Endothelial cell of umbilical vein (primary cell): ENCODE data around the gene ADAMTS12. TPM values are rescaled to one million over a fixed set of nuclear protein-coding genes. Genes with fewer than 3 reads are reported as not detected.
"Not testable (repeated sequence)": the region's sequence is repeated elsewhere in the genome, so short reads cannot be mapped to it uniquely, and the experiment has no call there.

Experiments used
- BruUV-seq: library from RNA; stranded (reverse); fragments of 400-500 nt; replicated peaks from 2 replicates; lab custom pipeline; 2021; lab: Mats Ljungman, UMichigan
- CTCF ChIA-PET: fragments of 300-600, 350-600 bp; sonication (Branson Sonifier 250); formaldehyde crosslinking; loops from one replicate; lab custom pipeline; 2021; ENCODE audit warnings: antibody characterized with exemption, inconsistent platforms; lab: Charles Lee
- POLR2A ChIA-PET: fragments of 300-600, 350-600 bp; sonication (Branson Sonifier 250); formaldehyde crosslinking; loops from one replicate; lab custom pipeline; 2021; ENCODE audit warnings: antibody characterized with exemption, inconsistent platforms; lab: Charles Lee
- DNase-seq: peaks from one replicate; pipeline ENCODE4 v3.0.0-alpha.2; 2011; ENCODE audit warnings: low read depth, low spot score
- FAIRE-seq: peaks from 2 replicates; lab custom pipeline; 2011; peaks lifted over from hg19 to GRCh38; lab: Jason Lieb, UNC
- H2AFZ ChIP-seq: 2 replicates; pipeline ENCODE4 v1.6.0; 2012; ENCODE audit warnings: low read depth, low read length, control low read depth, inconsistent platforms
- H3K27ac ChIP-seq: 2 replicates; pipeline ENCODE4 v1.5.1; 2011; ENCODE audit warnings: low read depth, mild to moderate bottlenecking, control low read depth, low read length, moderate library complexity; ENCODE audit not compliant: insufficient read depth
- H3K27me3 ChIP-seq, 2 experiments: 2 replicates each; pipeline versions ENCODE4 v1.6.0 to v1.6.1; 2011; ENCODE audit warnings: low read length in 2 of 2, mixed read lengths in 1 of 2; ENCODE audit not compliant: control insufficient read depth in 2 of 2, insufficient read depth in 2 of 2
- H3K36me3 ChIP-seq, 2 experiments: 2 replicates in 1 of 2; 3 replicates in 1 of 2; pipeline ENCODE4 v1.5.1; 2011; ENCODE audit warnings: low read length in 2 of 2, mild to moderate bottlenecking in 1 of 2, moderate library complexity in 1 of 2; ENCODE audit not compliant: control insufficient read depth in 2 of 2, insufficient read depth in 2 of 2; ENCODE audit errors: extremely low read depth in 1 of 2
- H3K4me1 ChIP-seq: 3 replicates; pipeline ENCODE4 v1.5.1; 2011; ENCODE audit warnings: mild to moderate bottlenecking, low read length; ENCODE audit not compliant: control insufficient read depth, insufficient read depth; ENCODE audit errors: extremely low read depth
- H3K4me2 ChIP-seq: 2 replicates; pipeline ENCODE4 v1.6.1; 2011; ENCODE audit warnings: low read length, control low read depth, mixed read lengths; ENCODE audit not compliant: insufficient read depth
- H3K4me3 ChIP-seq, 3 experiments: fragments of 200-600 bp in 1 of 3; sonication (generic), shearing (Covaris generic) in 1 of 3; replicated peaks in 1 of 3; 2 replicates each; pipeline ENCODE4 v1.5.1; 2011 to 2016; ENCODE audit warnings: control low read depth in 3 of 3, low read length in 3 of 3, mild to moderate bottlenecking in 2 of 3, inconsistent platforms in 1 of 3, low read depth in 1 of 3, moderate library complexity in 1 of 3; ENCODE audit not compliant: insufficient read depth in 1 of 3
- H3K79me2 ChIP-seq: 2 replicates; pipeline ENCODE4 v1.6.0; 2012; ENCODE audit warnings: low read length, inconsistent platforms; ENCODE audit not compliant: control insufficient read depth, insufficient read depth
- H3K9ac ChIP-seq: replicated peaks from 2 replicates; pipeline ENCODE3; 2011; ENCODE audit warnings: low read length, control low read depth; ENCODE audit not compliant: insufficient read depth; ENCODE audit errors: extremely low read depth
- H3K9me1 ChIP-seq: replicated peaks from 3 replicates; pipeline ENCODE4 v1.6.0; 2011; ENCODE audit warnings: mild to moderate bottlenecking, low read length; ENCODE audit not compliant: control insufficient read depth, insufficient read depth; ENCODE audit errors: extremely low read depth
- H3K9me3 ChIP-seq: replicated peaks from 2 replicates; pipeline ENCODE4 v1.5.1; 2012; ENCODE audit warnings: low read length, inconsistent platforms; ENCODE audit not compliant: control insufficient read depth, insufficient read depth
- H4K20me1 ChIP-seq: replicated peaks from 2 replicates; pipeline ENCODE3; 2011; ENCODE audit warnings: mild to moderate bottlenecking, low read length; ENCODE audit not compliant: control insufficient read depth, insufficient read depth; ENCODE audit errors: extremely low read depth
- EZH2 ChIP-seq: IDR thresholded peaks from 2 replicates; pipeline ENCODE4 v1.6.1; 2012; ENCODE audit warnings: borderline replicate concordance, low read depth, mild to moderate bottlenecking, moderate library complexity, low read length, inconsistent platforms; ENCODE audit not compliant: severe bottlenecking
- MYC ChIP-seq: IDR thresholded peaks from one replicate; pipeline ENCODE4 v1.6.1; 2011; ENCODE audit warnings: mild to moderate bottlenecking, low read depth, low read length
- POLR2AphosphoS5 ChIP-seq: IDR thresholded peaks from 2 replicates; pipeline ENCODE4 v1.6.1; 2012; ENCODE audit warnings: low read depth, mild to moderate bottlenecking, control low read depth, low read length, moderate library complexity; ENCODE audit not compliant: insufficient read depth
- dilution Hi-C: fragments of 300-500 bp; cut with MboI; formaldehyde crosslinking; loops from one replicate; pipeline ENCODE4 v1.15.0; 2019; ENCODE audit warnings: low sequenced_read_pairs; ENCODE audit not compliant: extremely low pct_ligation_motif_present
- intact Hi-C: fragments of 100-400 bp; cut with micrococcal nuclease; formaldehyde crosslinking; loops from one replicate; pipeline ENCODE4 v1.10.0; 2022
- polyA plus RNA-seq, 4 experiments: library from polyadenylated mRNA; depleted of rRNA in 3 of 4; stranded (reverse) in 3 of 4; unstranded in 1 of 4; fragments of >200 nt; gene quantifications; 2 replicates each; pipeline versions ENCODE4 v1.2.1 to v1.2.3, GENCODE V29; 2011 to 2012; ENCODE audit warnings: missing spikeins in 1 of 4
- total RNA-seq: library from RNA; stranded (reverse); gene quantifications from 2 replicates; pipeline ENCODE4 v1.2.3, GENCODE V29; 2021
- TF ChIP-seq, protein P1 (sequence below), 2 donors: IDR thresholded peaks; 1 replicate in 1 of 2; 2 replicates in 1 of 2; pipeline ENCODE4 v1.5.1; 2011; ENCODE audit warnings: low read length in 2 of 2, mild to moderate bottlenecking in 2 of 2, moderate library complexity in 2 of 2, control low read depth in 1 of 2, inconsistent platforms in 1 of 2, low read depth in 1 of 2; ENCODE audit not compliant: insufficient read depth in 1 of 2; ENCODE audit errors: extremely low read depth in 1 of 2

ADAMTS12 gene
- total and polyA plus RNA-seq, 2 donors (not counting 3 experiments of a cell fraction or from before 2014, with no cell fraction given), result 0.88 TPM; not detected in 1

GRCh38 chr5:33867241-33867640 is 24.5 kb downstream of the ADAMTS12 start:
- no peak overlapping the region for H3K27ac ChIP-seq
- no peaks in the 10 kb centered on the region for H3K27me3 ChIP-seq
- H3K4me2 ChIP-seq, result no peak overlapping the region
- H3K9me3 ChIP-seq, result no peaks in the 10 kb centered on the region
- H2AFZ ChIP-seq, result no peak overlapping the region
- no peak for FAIRE-seq
- CTCF ChIA-PET, result no interaction called here
- TF ChIP-seq MYC (no peak), POLR2AphosphoS5 (no peak), EZH2 (no peak)
- TF ChIP-seq, protein P1, sequence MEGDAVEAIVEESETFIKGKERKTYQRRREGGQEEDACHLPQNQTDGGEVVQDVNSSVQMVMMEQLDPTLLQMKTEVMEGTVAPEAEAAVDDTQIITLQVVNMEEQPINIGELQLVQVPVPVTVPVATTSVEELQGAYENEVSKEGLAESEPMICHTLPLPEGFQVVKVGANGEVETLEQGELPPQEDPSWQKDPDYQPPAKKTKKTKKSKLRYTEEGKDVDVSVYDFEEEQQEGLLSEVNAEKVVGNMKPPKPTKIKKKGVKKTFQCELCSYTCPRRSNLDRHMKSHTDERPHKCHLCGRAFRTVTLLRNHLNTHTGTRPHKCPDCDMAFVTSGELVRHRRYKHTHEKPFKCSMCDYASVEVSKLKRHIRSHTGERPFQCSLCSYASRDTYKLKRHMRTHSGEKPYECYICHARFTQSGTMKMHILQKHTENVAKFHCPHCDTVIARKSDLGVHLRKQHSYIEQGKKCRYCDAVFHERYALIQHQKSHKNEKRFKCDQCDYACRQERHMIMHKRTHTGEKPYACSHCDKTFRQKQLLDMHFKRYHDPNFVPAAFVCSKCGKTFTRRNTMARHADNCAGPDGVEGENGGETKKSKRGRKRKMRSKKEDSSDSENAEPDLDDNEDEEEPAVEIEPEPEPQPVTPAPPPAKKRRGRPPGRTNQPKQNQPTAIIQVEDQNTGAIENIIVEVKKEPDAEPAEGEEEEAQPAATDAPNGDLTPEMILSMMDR (IDR thresholded peaks at IDR 0.05; ENCODE audit: extremely low read depth in 1 of 2, insufficient read depth in 1 of 2, low read depth in 1 of 2, low read length in 2 of 2), result no peak
- POLR2A ChIA-PET, result no interaction called here
- H3K4me3 ChIP-seq, result no peak overlapping the region
- H3K9ac ChIP-seq, result no peak overlapping the region
- no peaks in the 10 kb centered on the region for H3K36me3 ChIP-seq
- dilution Hi-C loops, result no loop called here
- H3K4me1 ChIP-seq, result no peaks in the 10 kb centered on the region
- intact Hi-C loops, result no loop called here
- no TSS peak for BruUV-seq
- no peak for DNase-seq
- H4K20me1 ChIP-seq, result no peaks in the 10 kb centered on the region
- no peaks in the 10 kb centered on the region for H3K79me2 ChIP-seq
- no peaks in the 10 kb centered on the region for H3K9me1 ChIP-seq

DNA sequence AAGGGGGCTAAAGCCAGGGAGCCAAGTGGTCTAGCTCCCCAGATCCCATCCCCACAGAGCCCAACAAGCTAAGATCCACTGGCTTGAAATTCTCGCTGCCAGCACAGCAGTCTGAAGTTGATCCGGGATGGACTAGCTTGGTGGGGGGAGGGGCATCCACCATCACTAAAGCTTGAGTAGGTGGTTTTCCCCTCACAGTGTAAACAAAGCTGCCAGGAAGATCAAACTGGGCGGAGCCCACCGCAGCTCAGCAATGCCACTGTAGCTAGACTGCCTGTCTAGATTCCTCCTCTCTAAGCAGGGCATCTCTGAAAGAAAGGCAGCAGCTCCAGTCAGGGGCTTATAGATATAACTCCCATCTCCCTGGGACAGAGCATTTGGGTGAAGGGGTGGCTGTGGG is 32.6 kb downstream of the ADAMTS12 start:
- not testable (repeated sequence) for DNase-seq, H3K9ac ChIP-seq

More for the DNA sequence above, 32.6 kb downstream of the ADAMTS12 start:
- H4K20me1 ChIP-seq, BruUV-seq, FAIRE-seq, dilution Hi-C loops, POLR2A ChIA-PET, H3K4me3 ChIP-seq, H3K27me3 ChIP-seq, H3K36me3 ChIP-seq, H2AFZ ChIP-seq, H3K4me2 ChIP-seq, H3K79me2 ChIP-seq, H3K9me1 ChIP-seq, intact Hi-C loops, H3K9me3 ChIP-seq, H3K27ac ChIP-seq: not testable (repeated sequence)
- CTCF ChIA-PET, result interaction anchor here (0.7 kb wide), 1 partner anchor 87 kb away, joined by 3 read pairs; no protein-coding TSS in a partner anchor
- H3K4me1 ChIP-seq, result peaks cover 15% of the 10 kb centered on the region
